Bone marrow (tissue), 2 donors: ENCODE data around the gene LSAMP.

ENCODE experiments used
- DNase-seq, 2 donors: peaks; one replicate each; lab custom pipeline; 2025; lab: John Stamatoyannopoulos, UW

LSAMP gene

DNA sequence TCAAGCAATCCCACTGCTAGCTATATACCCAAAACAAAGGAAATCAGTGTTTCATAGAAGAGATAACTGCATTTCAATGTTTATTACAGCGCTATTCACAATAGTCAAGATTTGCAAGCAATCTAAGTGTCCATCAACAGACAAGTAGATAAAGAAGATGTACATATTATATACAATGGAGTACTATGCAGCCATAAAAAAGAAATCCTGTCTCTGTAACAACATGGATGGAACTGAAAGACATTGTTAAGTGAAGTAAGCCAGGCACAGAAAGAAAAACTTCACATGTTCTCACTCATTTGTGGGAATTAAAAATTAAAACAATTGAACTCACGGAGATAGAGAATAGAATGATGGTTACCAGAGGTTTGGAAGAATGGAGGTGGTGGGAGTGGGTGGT is 89.2 kb downstream of the LSAMP start:
- no peak for DNase-seq

GRCh38 chr3:116354382-116354781 is 90.9 kb downstream of the LSAMP start:
- DNase-seq: no peak

DNA sequence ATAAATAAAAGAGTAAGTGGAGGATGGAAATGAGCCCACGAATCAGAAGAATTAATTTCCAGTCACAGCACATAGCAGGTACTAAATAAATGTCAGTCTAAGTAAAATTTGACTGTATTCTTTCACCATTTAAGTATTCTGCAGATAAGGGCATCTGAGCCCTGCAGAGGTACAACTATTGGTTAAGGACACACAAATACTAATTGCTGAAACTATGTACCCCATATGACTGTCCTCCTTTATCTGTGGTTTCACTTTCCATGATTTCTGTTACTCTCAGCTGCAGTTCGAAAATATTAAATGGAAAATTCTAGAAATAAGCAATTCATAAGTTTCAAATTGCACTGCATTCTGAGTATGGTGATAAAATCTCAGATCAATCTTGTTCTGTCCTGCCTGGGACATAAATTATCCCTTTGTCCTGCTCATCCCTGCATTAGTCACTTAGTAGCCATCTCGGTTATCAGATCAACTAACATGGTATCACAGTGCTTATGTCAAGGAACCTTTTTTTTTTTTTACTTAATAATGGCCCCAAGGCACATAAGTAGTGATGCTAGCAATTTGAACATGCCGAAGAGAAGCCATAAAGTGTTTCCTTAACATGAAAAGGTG is 95.1 kb downstream of the LSAMP start:
- no peak for DNase-seq

DNA sequence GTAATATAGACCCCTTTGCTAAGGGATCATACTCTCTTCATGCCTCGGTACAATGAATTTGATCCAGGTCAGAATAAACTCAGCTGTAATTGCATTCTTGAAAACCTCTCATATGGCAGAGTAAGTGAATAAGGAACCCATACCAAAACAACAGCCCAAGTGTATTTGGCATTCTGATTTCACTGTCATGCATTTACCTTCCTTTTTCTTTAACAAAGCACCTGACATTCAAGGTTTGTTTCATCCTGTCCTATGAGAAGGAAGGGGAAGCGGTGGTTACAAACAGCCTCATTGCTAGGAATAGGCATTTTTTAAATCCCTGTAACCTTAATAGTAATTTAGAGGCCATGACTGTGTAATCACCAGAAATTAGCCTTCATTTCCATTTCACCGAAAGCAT is 97.1 kb downstream of the LSAMP start:
- no peak for DNase-seq

DNA sequence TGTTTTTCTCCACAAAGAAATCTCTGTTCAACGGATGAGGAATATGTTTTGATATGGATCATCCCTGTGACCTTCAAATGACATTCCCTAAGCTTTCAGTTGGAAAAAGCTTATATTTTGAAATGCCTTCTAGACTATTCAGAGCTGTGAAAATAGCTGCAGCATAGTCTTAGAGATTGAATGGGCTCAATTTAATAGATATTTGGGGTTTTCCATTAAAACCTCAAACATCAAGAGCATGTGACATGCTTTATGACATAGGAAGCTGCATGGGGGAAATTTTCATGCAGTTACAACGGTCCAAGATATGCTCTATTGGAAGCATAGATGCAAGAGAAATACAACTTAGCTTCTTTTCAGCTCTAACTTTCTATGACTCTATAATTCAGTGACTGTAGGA is 102.8 kb downstream of the LSAMP start:
- no peak for DNase-seq

DNA sequence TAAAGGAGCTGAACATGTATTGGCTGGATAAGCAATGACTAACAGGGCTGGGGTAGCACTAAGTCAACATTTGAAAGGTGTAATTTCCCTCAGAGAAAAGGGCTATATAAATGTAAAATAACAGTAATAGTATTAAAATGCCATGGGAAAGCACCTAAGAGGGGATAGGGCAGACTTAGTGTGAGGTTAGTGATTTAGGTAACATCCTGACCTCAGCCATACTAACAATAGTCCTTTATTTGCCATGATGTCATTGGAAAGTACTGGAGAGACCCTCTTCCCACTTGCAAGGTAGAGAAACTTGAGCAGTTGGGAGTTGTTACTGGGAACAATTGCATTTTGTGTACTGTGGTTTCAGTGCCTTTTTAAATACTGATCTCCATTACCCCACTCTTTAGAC is 103.4 kb downstream of the LSAMP start:
- no peak for DNase-seq

DNA sequence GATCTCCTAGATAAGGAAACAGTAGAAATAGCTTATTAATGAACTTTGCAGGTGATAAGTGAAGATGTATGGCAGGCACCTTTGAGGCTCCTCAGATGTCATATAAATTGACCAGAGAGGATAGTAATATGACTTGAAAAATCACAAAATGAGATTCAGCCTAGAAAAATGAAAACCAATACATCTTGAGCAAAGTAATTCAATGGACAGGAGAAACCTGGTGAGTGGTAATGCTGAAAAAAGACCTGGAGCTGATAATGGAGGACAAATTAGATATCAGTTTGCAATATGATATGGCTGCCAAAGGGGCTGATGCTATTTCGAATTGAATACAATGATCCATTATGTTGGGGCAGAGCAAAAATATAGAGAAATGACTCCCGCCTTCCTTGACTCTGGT is 103.9 kb downstream of the LSAMP start:
- no peak for DNase-seq

DNA sequence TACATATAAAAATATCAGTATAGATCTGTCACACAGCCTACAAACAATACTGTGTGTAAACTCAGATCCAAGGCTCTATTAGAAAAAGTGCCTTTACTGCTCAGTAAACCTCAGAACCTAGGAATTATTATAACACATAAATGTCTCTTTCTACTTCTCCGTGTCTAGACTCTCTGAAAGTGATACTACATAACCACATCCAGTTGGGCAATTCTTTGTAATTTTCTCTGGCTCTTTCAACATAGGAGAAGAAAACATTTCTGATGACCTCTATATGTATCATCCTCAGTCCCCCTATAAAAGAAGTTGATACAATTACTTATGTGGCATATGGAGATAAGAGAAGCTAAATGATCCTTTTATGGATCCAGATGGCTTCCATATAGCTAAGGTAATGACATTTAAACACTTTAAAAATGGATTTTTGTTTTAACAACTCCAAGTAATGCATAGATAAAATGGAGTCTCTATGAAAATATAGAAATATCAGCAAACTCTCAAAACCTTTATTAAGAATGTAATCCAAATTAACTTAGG is 104.5 kb downstream of the LSAMP start:
- DNase-seq: no peak

DNA sequence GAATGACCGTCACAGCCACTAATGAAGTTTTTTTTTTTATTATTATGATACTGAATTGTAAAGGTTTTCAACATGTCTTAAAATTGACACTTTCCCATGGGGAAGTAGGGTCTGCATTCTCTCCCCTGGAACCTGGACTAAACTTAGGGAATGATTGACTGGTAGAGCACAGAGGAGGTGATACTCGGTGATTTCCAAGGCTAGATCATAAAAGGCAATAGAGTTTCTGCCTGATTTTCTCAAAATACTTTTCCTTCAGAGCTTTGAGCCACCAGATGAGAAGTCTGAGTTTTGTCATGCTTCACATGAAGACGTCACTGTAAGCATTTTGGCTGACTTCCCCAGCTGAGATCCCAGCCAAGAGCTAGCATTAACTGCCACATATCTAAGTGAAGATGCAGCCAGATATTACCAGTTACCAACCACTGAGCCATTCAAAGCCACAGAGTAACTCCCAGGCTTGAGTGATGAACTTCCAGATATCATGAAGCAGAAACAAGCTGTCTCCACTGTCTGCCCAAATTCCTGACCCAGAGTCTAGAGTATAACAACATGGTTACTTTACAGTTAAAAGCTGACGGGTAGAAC is 105.8 kb downstream of the LSAMP start:
- no peak for DNase-seq

DNA sequence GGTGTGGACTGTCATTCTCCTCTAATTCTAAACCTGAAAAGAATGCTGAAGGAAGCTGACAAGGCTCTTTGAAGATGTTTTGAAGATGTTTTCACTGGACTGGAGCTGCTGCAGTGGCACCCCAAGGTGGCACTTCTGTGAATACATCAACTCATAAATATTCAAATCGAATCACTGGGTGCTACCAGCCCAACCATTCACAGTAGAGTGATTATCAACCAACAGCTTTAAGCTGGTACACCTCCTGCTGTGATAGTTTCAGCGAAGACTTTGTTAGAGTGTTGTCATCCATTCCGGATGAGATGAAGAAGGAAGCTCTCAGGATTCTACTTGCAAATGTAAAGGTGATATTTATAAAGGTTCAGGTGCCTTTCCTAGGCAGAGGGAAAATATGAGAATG is 106.6 kb downstream of the LSAMP start:
- DNase-seq: no peak

DNA sequence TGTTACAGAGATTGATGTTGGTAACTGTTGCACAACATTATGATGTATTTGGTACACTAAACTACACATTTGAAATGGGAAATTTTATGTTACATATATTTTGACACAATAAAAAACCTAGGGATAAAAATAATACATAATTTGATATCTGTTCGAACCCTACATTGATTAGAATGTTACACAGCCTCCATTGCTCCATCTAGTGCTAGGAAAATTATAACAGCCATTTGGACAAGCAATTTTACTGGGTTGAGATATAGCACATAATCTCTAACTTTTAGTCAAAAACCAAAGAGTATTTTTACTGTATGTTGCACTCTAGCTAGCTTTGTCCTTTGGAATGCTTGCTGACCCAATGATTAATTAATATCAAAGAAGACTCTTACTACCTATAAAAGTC is 108.1 kb downstream of the LSAMP start:
- no peak for DNase-seq

- no peak for DNase-seq
These were observed 113.9 kb downstream of the LSAMP start for GRCh38 chr3:116331380-116331779.

DNA sequence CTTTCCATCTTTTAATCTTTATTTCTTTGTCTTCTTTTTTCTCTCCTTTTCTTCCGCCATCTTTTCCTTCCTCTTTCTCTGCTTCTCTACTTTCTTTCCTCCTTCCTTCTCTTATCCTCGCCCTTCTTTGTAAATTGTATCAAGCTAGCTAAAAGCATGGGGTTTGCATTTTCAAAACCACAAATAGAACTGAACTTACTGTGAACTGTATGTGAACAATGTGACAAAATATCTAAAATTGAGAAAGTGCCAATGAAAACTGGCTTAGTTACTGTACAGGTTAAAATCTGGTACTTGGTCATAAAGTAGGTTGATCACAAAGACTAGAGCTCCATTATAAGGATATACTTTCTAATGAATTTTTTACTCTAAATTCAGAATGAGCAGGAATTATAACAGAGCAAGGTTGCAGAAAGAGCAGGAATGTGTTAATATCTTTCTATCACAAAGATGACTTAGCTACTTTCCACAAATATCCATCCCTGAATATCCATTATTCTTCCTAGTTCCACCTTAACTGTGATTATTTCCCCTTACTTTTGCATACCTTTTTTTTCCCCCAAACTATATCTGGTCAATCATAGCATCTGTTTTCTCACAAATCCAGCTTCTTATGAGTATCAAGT is 122.4 kb downstream of the LSAMP start:
- DNase-seq: no peak

DNA sequence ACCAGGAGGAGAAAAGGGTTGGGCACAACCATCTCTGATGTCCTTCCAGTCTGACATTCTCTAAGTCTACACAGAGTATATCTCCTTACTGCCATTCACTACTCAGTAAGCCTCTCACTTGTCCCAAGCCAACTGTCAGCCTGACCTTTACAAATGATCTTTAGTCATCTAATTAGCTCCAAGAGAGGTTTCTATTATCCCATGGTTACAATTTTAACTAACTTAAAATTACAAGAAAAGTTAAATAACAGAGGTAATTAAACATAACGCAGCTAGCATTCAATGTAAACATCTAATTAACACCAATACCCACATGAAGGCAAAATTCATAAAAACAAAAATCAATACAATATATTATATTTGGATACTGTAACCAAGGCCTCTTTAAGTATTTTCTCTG is 126.9 kb downstream of the LSAMP start:
- DNase-seq: no peak

- DNase-seq: no peak
These were observed 128.5 kb downstream of the LSAMP start for GRCh38 chr3:116316771-116317170.

DNA sequence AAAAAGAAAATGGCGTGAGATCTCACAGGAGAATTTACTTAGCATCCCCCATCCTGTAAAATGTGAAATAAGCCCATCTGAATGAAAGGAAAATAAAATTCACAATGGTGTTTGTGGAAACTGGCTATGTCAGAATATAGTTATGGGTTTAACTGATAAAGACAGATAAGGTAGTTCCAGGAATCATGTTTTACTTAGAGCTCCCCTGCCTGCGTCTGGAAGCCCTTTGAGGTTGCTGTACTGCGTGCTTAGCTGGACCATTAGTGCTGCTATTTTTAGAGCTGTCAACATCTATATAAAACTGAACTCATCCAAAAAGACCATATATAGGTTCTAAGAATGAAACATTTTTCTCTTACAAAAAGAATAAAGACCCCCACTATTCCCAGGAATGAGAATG is 130.8 kb downstream of the LSAMP start:
- DNase-seq: no peak

- DNase-seq: no peak
These were observed 138.6 kb downstream of the LSAMP start for GRCh38 chr3:116306720-116307119.

GRCh38 chr3:116306149-116306548 is 139.1 kb downstream of the LSAMP start:
- DNase-seq: no peak

- DNase-seq: no peak
These were observed 143.1 kb downstream of the LSAMP start for GRCh38 chr3:116302087-116302747.

- DNase-seq: no peak
These were observed 143.9 kb downstream of the LSAMP start for GRCh38 chr3:116301422-116301821.

GRCh38 chr3:116300226-116300625 is 145.1 kb downstream of the LSAMP start:
- DNase-seq: no peak

GRCh38 chr3:116299646-116300081 is 145.6 kb downstream of the LSAMP start:
- no peak for DNase-seq

- no peak for DNase-seq
These were observed 147.1 kb downstream of the LSAMP start for GRCh38 chr3:116298151-116298550.
